Ishikawa (cell line): ENCODE measurements around the gene TMEM139.

Experiments
- CEBPB ChIP-seq: IDR thresholded peaks from 2 replicates; pipeline ENCODE4 v1.6.1; 2012
- CREB1 ChIP-seq: IDR thresholded peaks from 2 replicates; pipeline ENCODE4 v1.6.1; 2012; ENCODE audit warnings: low read depth
- EP300 ChIP-seq: IDR thresholded peaks from 2 replicates; pipeline ENCODE4 v1.6.1; 2012; ENCODE audit warnings: borderline replicate concordance
- FOXM1 ChIP-seq: IDR thresholded peaks from 2 replicates; pipeline ENCODE4 v1.6.1; 2012; ENCODE audit warnings: low read depth, borderline replicate concordance
- MAX ChIP-seq: IDR thresholded peaks from 2 replicates; pipeline ENCODE4 v1.6.1; 2012
- NFIC ChIP-seq: IDR thresholded peaks from 2 replicates; pipeline ENCODE4 v1.6.1; 2012
- RAD21 ChIP-seq: IDR thresholded peaks from 2 replicates; pipeline ENCODE4 v1.6.1; 2012; ENCODE audit warnings: low read depth
- TAF1 ChIP-seq: IDR thresholded peaks from 2 replicates; pipeline ENCODE4 v1.6.1; 2012; ENCODE audit warnings: low read depth, mild to moderate bottlenecking
- TCF12 ChIP-seq: IDR thresholded peaks from 2 replicates; pipeline ENCODE4 v1.6.1; 2012; ENCODE audit warnings: low read depth
- TEAD4 ChIP-seq: IDR thresholded peaks from 2 replicates; pipeline ENCODE4 v1.6.1; 2012
- USF1 ChIP-seq: IDR thresholded peaks from 2 replicates; pipeline ENCODE4 v1.6.1; 2012
- YY1 ChIP-seq: IDR thresholded peaks from 2 replicates; pipeline ENCODE4 v1.6.1; 2012; ENCODE audit warnings: low read depth
- ZBTB7A ChIP-seq: IDR thresholded peaks from 2 replicates; pipeline ENCODE4 v1.6.1; 2012; ENCODE audit warnings: low read depth
- TF ChIP-seq, protein P1 (sequence below): IDR thresholded peaks from 2 replicates; pipeline ENCODE4 v1.6.1; 2012; ENCODE audit warnings: low read depth, mild to moderate bottlenecking

- TF ChIP-seq MAX: no peak
- TF ChIP-seq TCF12: no peak
- TF ChIP-seq TAF1: no peak
- no peak for TF ChIP-seq TEAD4
- TF ChIP-seq NFIC: no peak
- TF ChIP-seq EP300: no peak
- TF ChIP-seq, protein P1, sequence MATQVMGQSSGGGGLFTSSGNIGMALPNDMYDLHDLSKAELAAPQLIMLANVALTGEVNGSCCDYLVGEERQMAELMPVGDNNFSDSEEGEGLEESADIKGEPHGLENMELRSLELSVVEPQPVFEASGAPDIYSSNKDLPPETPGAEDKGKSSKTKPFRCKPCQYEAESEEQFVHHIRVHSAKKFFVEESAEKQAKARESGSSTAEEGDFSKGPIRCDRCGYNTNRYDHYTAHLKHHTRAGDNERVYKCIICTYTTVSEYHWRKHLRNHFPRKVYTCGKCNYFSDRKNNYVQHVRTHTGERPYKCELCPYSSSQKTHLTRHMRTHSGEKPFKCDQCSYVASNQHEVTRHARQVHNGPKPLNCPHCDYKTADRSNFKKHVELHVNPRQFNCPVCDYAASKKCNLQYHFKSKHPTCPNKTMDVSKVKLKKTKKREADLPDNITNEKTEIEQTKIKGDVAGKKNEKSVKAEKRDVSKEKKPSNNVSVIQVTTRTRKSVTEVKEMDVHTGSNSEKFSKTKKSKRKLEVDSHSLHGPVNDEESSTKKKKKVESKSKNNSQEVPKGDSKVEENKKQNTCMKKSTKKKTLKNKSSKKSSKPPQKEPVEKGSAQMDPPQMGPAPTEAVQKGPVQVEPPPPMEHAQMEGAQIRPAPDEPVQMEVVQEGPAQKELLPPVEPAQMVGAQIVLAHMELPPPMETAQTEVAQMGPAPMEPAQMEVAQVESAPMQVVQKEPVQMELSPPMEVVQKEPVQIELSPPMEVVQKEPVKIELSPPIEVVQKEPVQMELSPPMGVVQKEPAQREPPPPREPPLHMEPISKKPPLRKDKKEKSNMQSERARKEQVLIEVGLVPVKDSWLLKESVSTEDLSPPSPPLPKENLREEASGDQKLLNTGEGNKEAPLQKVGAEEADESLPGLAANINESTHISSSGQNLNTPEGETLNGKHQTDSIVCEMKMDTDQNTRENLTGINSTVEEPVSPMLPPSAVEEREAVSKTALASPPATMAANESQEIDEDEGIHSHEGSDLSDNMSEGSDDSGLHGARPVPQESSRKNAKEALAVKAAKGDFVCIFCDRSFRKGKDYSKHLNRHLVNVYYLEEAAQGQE: no peak
- no peak for TF ChIP-seq YY1
- TF ChIP-seq FOXM1: no peak
- no peak for TF ChIP-seq CREB1
- no peak for TF ChIP-seq USF1
- TF ChIP-seq CEBPB: no peak
- TF ChIP-seq RAD21: no peak
- no peak for TF ChIP-seq ZBTB7A
Measured at GRCh38 chr7:143286522-143286890, 1.7 kb downstream of the TMEM139 start.
